SU-DHL-6 (cell line): ENCODE measurements around the gene LRRC72.

Experiments used
- H2AFZ ChIP-seq: fragments of 200-600 bp; sonication (generic); 2 replicates; pipeline ENCODE4 v1.6.1; 2014; ENCODE audit warnings: low read depth, mild to moderate bottlenecking, moderate library complexity, mixed read lengths, antibody characterized with exemption, low read length; ENCODE audit not compliant: severe bottlenecking
- H3F3A ChIP-seq: fragments of 200-600 bp; shearing (Covaris generic); 2 replicates; pipeline ENCODE4 v1.6.0; 2016; ENCODE audit warnings: antibody characterized with exemption, mild to moderate bottlenecking; ENCODE audit not compliant: insufficient read depth
- H3K27ac ChIP-seq: fragments of 200-600 bp; sonication (generic); 2 replicates; pipeline ENCODE4 v1.5.1; 2016; ENCODE audit warnings: low read depth, mild to moderate bottlenecking, low read length, moderate library complexity, mixed read lengths
- H3K27me3 ChIP-seq: fragments of 200-600 bp; sonication (generic), shearing (Covaris generic); 2 replicates; pipeline ENCODE4 v1.6.0; 2014; ENCODE audit warnings: mild to moderate bottlenecking, low read length
- H3K36me3 ChIP-seq: fragments of 200-600 bp; sonication (generic); 2 replicates; pipeline ENCODE4 v1.6.1; 2014; ENCODE audit warnings: mild to moderate bottlenecking, low read length, mixed read lengths
- H3K4me2 ChIP-seq: fragments of 300-600, 200-600 bp; shearing (Covaris generic), sonication (generic); 2 replicates; pipeline ENCODE4 v1.6.0; 2014; ENCODE audit warnings: low read length, low read depth, mild to moderate bottlenecking; ENCODE audit not compliant: poor library complexity, severe bottlenecking
- H3K4me3 ChIP-seq: fragments of 200-600 bp; sonication (generic); 2 replicates; pipeline ENCODE4 v1.5.1; 2014; ENCODE audit warnings: antibody characterized with exemption, low read length, mild to moderate bottlenecking, mixed read lengths; ENCODE audit not compliant: insufficient read depth, poor library complexity, severe bottlenecking
- H3K79me2 ChIP-seq: fragments of 200-600 bp; sonication (generic); 2 replicates; pipeline ENCODE4 v1.6.1; 2014; ENCODE audit warnings: mild to moderate bottlenecking, low read length, moderate library complexity; ENCODE audit not compliant: insufficient read depth
- H3K9ac ChIP-seq: fragments of 200-600 bp; sonication (generic); 2 replicates; pipeline ENCODE4 v1.7.0; 2014; ENCODE audit warnings: mild to moderate bottlenecking, low read length
- H3K9me2 ChIP-seq: fragments of 200-600 bp; sonication (generic); replicated peaks from 2 replicates; pipeline ENCODE4 v1.6.1; 2014; ENCODE audit warnings: low read length; ENCODE audit not compliant: insufficient read depth
- H3K9me3 ChIP-seq: fragments of 200-600 bp; sonication (generic); 2 replicates; pipeline ENCODE4 v1.6.1; 2014; ENCODE audit warnings: low read length, mixed read lengths; ENCODE audit not compliant: insufficient read depth
- H4K20me1 ChIP-seq: fragments of 200-600 bp; sonication (generic); 2 replicates; pipeline ENCODE4 v1.6.1; 2014; ENCODE audit warnings: low read depth, mild to moderate bottlenecking, antibody characterized with exemption, low read length, moderate library complexity, mixed read lengths
- CTCF ChIP-seq: fragments of 200-600 bp; sonication (generic); IDR thresholded peaks from one replicate; pipeline ENCODE4 v1.5.1; 2017; ENCODE audit warnings: antibody characterized with exemption, mild to moderate bottlenecking, low read length, moderate library complexity; ENCODE audit not compliant: insufficient read depth, poor library complexity, severe bottlenecking
- EZH2phosphoT487 ChIP-seq: fragments of 200-600 bp; sonication (generic), shearing (Covaris generic); conservative IDR thresholded peaks from 2 replicates; pipeline ENCODE4 v1.6.1; 2018; ENCODE audit warnings: mild to moderate bottlenecking, antibody characterized with exemption, low read length, moderate library complexity, mixed read lengths

The LRRC72 gene

DNA sequence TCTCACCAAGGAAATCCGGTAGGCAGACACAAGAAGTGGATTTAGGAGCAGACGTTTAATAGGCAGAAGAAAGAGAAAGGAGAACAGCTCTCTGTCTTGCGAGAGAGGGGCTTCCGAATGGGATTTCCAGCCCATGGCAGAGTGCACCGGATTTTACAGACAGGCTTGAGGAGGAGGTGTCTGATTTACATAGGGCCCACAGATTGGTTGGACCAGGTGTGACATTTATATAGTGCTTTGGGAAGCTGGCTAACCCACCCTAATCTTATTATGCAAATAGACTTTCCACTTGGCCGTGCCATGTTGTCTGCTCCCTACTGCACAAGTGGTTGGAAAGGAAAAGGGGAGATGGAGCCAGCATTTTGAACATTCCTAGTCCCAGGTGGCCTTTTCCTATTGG, 61.2 kb downstream of the LRRC72 start:
- TF ChIP-seq CTCF: no peak
- no peak for TF ChIP-seq EZH2phosphoT487
- H3K27ac ChIP-seq: no peak overlapping the region
- no peak overlapping the region for H3K9ac ChIP-seq
- H3K9me3 ChIP-seq: no peaks in the 10 kb centered on the region
- no peak overlapping the region for H3K4me3 ChIP-seq
- H3K27me3 ChIP-seq: no peaks in the 10 kb centered on the region
- H3K36me3 ChIP-seq: no peaks in the 10 kb centered on the region
- H2AFZ ChIP-seq: no peak overlapping the region
- H3F3A ChIP-seq: no peaks in the 10 kb centered on the region
- H3K9me2 ChIP-seq: no peaks in the 10 kb centered on the region
- H3K79me2 ChIP-seq: no peaks in the 10 kb centered on the region
- no peaks in the 10 kb centered on the region for H4K20me1 ChIP-seq
- no peak overlapping the region for H3K4me2 ChIP-seq

DNA sequence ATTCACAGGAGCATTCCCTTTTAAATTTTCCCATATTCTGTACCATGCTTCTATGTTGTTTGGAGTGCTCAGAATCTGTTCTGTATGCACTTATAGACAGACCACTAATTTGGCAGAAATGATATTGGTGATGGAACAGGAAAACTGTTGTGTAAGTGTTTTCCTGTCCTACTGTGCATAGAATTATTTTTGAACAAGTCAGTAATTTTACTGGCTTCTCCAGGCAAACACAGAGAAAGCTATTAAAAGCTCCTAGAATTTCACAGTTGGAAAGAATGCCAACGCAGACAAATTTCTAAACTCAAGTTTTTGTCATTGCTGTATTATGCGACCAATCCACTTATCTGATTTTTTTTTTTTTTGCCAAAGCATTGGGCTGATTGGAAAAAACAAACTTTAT, 63.3 kb downstream of the LRRC72 start:
- Histone ChIP-seq H3K27me3 (no peaks in the 10 kb centered on the region), H3K79me2 (no peaks in the 10 kb centered on the region), H3K9ac (no peak overlapping the region), H3K36me3 (no peaks in the 10 kb centered on the region), H3K27ac (no peak overlapping the region), H3K9me3 (no peaks in the 10 kb centered on the region), H3F3A (no peaks in the 10 kb centered on the region), H2AFZ (no peak overlapping the region), H4K20me1 (no peaks in the 10 kb centered on the region), H3K9me2 (no peaks in the 10 kb centered on the region), H3K4me3 (no peak overlapping the region), H3K4me2 (no peak overlapping the region)
- TF ChIP-seq CTCF (no peak), EZH2phosphoT487 (no peak)

DNA sequence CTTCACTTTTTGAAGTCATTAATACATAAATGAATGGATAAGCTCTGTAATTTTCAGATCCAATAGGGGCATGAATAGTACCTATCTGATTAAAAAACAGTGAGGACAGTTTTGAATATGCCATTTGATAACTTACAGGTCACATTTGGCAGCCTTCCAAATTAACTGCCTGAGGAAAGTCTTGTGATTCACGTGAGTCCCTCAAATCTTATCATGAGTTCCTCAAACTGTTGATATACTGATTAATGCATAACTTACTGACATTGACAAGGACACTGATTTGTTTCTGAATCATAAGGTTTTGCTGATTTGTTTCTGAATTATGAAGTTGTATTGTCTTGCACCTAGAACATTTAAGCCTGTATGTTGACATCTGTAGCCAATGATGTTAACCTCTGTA, 63.8 kb downstream of the LRRC72 start:
- Histone ChIP-seq H3K4me3 (no peak overlapping the region), H2AFZ (no peak overlapping the region), H3K27me3 (no peaks in the 10 kb centered on the region), H3K9me2 (no peaks in the 10 kb centered on the region), H3K79me2 (no peaks in the 10 kb centered on the region), H3K4me2 (no peak overlapping the region), H3F3A (no peaks in the 10 kb centered on the region), H3K9me3 (no peaks in the 10 kb centered on the region), H3K27ac (no peak overlapping the region), H4K20me1 (no peaks in the 10 kb centered on the region), H3K36me3 (no peaks in the 10 kb centered on the region), H3K9ac (no peak overlapping the region)
- TF ChIP-seq EZH2phosphoT487: no peak
- TF ChIP-seq CTCF: no peak

DNA sequence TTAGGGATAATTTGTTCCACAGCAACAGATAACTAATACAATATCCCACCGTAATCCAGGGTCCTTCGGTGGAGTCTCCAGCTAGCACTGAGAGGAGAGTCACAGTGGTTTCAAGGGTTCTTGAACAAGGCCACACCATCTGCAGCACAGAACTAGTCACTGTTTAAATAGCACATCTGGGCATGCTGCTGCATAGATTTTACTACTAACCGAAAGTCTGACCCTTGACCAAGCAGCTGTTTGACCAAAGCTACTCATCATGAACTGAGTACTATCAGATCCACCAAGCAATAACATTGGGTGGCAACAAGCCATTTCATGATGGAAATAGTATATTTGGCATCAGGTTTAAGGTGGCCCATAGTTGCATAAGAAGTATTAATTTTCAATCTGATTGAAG, 65.8 kb downstream of the LRRC72 start:
- Histone ChIP-seq H3K79me2 (no peaks in the 10 kb centered on the region), H2AFZ (no peak overlapping the region), H3K9me3 (no peaks in the 10 kb centered on the region), H3K4me3 (no peak overlapping the region), H4K20me1 (no peaks in the 10 kb centered on the region), H3K36me3 (no peaks in the 10 kb centered on the region), H3K9me2 (no peaks in the 10 kb centered on the region), H3K27ac (no peak overlapping the region), H3K27me3 (no peaks in the 10 kb centered on the region), H3K4me2 (no peak overlapping the region), H3K9ac (no peak overlapping the region), H3F3A (no peaks in the 10 kb centered on the region)
- TF ChIP-seq CTCF: no peak
- no peak for TF ChIP-seq EZH2phosphoT487
